Fibroblast of villous mesenchyme (primary cell): ENCODE measurements around the gene CBFA2T3. TPM values are rescaled to one million over a fixed set of nuclear protein-coding genes. Genes with fewer than 3 reads are reported as not detected.
"Not testable (repeated sequence)": the region's sequence is repeated elsewhere in the genome, so short reads cannot be mapped to it uniquely, and the experiment has no call there.

Experiments
- DNase-seq: peaks from one replicate; pipeline ENCODE4 v3.0.0-alpha.2; 2010; ENCODE audit warnings: low read depth
- H3K4me3 ChIP-seq: 2 replicates; pipeline ENCODE4 v1.5.1; 2011; ENCODE audit warnings: low read depth, mild to moderate bottlenecking, low read length
- CTCF ChIP-seq: IDR thresholded peaks from 2 replicates; pipeline ENCODE4 v1.5.1; 2012; ENCODE audit warnings: low read depth, mild to moderate bottlenecking, low read length; ENCODE audit not compliant: insufficient read depth
- total RNA-seq: library from RNA; depleted of rRNA; stranded (reverse); fragments of >200 nt; gene quantifications from 2 replicates; pipeline ENCODE4 v1.2.3, GENCODE V29; 2012

Gene CBFA2T3
- total RNA-seq, 1 donor = not detected

- no peak for TF ChIP-seq CTCF
- no peak for DNase-seq
- H3K4me3 ChIP-seq = no peak overlapping the region
Measured at GRCh38 chr16:88896238-88897070, 80.6 kb downstream of the CBFA2T3 start.

- DNase-seq = no peak
- TF ChIP-seq CTCF = no peak
- no peak overlapping the region for H3K4me3 ChIP-seq
Measured at GRCh38 chr16:88895335-88895734, 81.7 kb downstream of the CBFA2T3 start.

GRCh38 chr16:88894681-88895300 is 82.2 kb downstream of the CBFA2T3 start:
- H3K4me3 ChIP-seq = no peak overlapping the region
- DNase-seq = no peak
- no peak for TF ChIP-seq CTCF

- DNase-seq, H3K4me3 ChIP-seq: not testable (repeated sequence)
Measured at GRCh38 chr16:88894266-88894665, 82.7 kb downstream of the CBFA2T3 start.

GRCh38 chr16:88893127-88893968 is 83.7 kb downstream of the CBFA2T3 start:
- no peak overlapping the region for H3K4me3 ChIP-seq
- DNase-seq = no peak
- no peak for TF ChIP-seq CTCF

- no peak for DNase-seq
- no peak overlapping the region for H3K4me3 ChIP-seq
- no peak for TF ChIP-seq CTCF
Measured at GRCh38 chr16:88892065-88892464, 84.9 kb downstream of the CBFA2T3 start.

GRCh38 chr16:88891083-88891482 is 85.9 kb downstream of the CBFA2T3 start:
- TF ChIP-seq CTCF = no peak
- H3K4me3 ChIP-seq = no peak overlapping the region
- no peak for DNase-seq

GRCh38 chr16:88889702-88890352 is 87.2 kb downstream of the CBFA2T3 start:
- DNase-seq, H3K4me3 ChIP-seq: not testable (repeated sequence)
